Pons (tissue), 1 donor: ENCODE results near the gene VTN.

Experiments
- DNase-seq: peaks from one replicate; pipeline ENCODE4 v3.0.0-alpha.2; 2016; ENCODE audit warnings: low spot score

VTN gene

GRCh38 chr17:28320215-28321061 is 49.7 kb downstream of the VTN start:
- DNase-seq = no peak

DNA sequence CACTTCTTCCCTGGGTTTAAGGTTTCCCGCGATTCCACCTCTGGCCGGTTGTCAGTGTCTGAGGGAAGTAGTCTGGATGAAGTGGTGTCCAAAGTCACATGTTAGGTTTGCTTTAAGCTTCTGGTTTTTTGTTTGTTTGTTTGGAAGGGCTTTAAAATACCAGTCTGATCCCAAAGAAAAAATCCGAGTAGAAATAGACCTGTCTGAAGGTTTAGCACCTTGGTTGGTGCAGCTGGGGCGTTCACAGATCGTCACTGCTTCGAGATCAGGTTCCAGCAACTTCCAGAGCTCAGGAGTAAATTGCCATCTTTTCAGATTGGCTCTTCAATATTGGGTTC is 50.5 kb downstream of the VTN start:
- no peak for DNase-seq

DNA sequence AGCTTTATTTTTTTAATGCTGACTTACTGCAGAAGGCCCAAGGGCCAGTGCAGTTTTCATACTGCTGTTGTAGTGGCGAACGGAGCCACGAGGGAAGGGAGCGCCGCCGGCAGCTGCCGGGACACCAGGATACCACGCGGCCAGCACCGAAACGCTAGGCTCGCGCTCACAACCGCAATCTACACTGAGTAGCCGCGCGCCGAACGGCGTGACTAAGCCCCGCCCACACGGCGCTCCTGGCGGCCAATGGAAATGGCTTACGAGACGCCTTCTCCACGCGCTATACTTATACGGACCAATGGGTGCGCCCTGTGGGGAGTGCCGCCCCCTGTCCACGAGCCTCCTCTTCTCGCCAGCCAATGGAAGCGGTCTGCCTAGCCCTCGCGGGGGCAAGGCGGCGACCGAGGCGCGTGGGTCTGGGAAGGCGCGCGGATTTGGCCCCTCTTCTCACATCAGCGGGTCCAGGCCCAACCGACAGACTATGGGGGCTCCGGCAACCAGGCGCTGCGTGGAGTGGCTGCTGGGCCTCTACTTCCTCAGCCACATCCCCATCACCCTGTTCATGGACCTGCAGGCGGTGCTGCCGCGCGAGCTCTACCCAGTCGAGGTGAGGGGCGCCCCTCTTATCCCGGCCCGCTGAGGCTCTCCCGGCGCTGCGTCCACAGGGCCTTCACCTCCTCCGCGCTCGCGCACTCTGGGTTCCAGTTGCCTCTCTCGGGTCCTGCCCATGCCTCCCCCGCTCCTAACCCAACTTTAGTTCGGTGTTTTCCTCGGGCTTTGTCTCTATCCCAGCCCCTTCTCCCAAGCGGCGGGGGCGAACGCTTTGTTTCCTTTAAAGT is 51.1 kb downstream of the VTN start, which contains the start of gene TMEM97:
Gene TMEM97, plus strand, starts transcription at position 442 of the 839 bp plus-strand sequence. Its CDS starts 40 bp downstream, at position 482.
- peak; percentile 96 for DNase-seq

GRCh38 chr17:28317966-28318758 is 51.9 kb downstream of the VTN start:
- no peak for DNase-seq
